Measurements from ENCODE around the gene CFAP65.

CFAP65 gene

DNA sequence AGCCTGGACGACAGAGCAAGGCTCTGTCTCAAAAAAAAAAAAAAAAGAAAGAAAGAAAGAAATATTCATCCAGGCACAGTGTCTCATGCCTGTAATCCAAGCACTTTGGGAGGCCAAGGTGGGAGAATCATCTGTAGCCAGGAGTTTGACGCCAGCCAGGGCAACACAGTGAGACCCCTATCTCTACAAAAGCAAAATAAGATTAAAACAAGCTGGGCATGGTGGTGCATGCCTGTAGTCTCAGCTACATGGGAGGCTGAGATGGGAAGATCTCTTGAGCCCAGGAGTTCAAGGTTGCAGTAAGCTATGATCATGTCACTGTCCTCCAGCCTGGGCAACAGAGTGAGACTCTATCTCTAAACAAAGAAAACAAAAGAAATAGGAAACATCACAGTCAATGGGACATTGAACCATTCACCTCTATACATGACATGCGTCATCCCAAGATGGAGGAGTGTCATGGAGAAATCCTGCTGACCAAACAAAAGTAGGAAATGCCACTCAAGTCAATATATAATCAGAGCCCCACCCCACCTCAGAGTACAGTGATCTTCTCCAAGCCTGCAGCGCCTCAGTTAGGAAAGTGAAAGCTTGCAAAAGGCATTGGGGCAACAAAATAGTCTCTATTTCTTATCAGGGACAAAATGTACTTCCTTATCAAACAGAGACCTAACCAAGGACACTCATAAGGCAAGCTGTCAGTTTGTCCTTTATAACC, 66.1 kb downstream of the CFAP65 start:
- in situ Hi-C loops (cut with MboI; ENCODE audit: low sequenced_read_pairs, unreplicated experiment): no loop called here
- DNase-seq (ENCODE audit: low spot score): no peak
- TF ChIP-seq, protein P1, sequence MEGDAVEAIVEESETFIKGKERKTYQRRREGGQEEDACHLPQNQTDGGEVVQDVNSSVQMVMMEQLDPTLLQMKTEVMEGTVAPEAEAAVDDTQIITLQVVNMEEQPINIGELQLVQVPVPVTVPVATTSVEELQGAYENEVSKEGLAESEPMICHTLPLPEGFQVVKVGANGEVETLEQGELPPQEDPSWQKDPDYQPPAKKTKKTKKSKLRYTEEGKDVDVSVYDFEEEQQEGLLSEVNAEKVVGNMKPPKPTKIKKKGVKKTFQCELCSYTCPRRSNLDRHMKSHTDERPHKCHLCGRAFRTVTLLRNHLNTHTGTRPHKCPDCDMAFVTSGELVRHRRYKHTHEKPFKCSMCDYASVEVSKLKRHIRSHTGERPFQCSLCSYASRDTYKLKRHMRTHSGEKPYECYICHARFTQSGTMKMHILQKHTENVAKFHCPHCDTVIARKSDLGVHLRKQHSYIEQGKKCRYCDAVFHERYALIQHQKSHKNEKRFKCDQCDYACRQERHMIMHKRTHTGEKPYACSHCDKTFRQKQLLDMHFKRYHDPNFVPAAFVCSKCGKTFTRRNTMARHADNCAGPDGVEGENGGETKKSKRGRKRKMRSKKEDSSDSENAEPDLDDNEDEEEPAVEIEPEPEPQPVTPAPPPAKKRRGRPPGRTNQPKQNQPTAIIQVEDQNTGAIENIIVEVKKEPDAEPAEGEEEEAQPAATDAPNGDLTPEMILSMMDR (IDR thresholded peaks at IDR 0.05; ENCODE audit: borderline replicate concordance, control extremely low read depth, extremely low read depth, insufficient read depth, missing control alignments): no peak

- in situ Hi-C loops (cut with MboI; ENCODE audit: low sequenced_read_pairs, unreplicated experiment): no loop called here
- no peak for DNase-seq (ENCODE audit: low spot score)
- TF ChIP-seq, protein P1 (IDR thresholded peaks at IDR 0.05; ENCODE audit: borderline replicate concordance, control extremely low read depth, extremely low read depth, insufficient read depth, missing control alignments): no peak
Measured at GRCh38 chr2:218970894-218971293, 70.4 kb downstream of the CFAP65 start.

- DNase-seq (ENCODE audit: low spot score): no peak
- TF ChIP-seq, protein P1 (IDR thresholded peaks at IDR 0.05; ENCODE audit: borderline replicate concordance, control extremely low read depth, extremely low read depth, insufficient read depth, missing control alignments): no peak
- in situ Hi-C loops (cut with MboI; ENCODE audit: low sequenced_read_pairs, unreplicated experiment): no loop called here
Measured at GRCh38 chr2:218964041-218964771, 77.1 kb downstream of the CFAP65 start.

DNA sequence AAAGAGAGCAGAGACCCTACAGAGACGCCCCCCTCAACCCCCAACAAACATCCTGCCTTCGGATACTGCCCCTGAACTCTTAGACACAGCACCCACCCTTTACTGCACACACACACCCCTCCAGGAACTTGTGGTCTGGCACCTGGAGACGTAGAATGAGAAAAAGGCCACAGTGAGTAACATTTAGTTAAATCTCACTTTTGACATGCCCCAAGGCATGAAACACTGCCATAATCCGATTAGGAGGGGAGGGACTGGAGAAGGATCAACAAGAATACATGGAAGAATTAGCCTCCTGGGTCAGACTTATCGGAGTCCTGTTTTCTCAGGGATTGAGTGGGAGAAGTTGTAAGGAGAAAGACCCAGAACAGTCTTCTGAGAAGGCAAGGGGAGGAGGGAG, 77.7 kb downstream of the CFAP65 start:
- DNase-seq (ENCODE audit: low spot score): no peak
- in situ Hi-C loops (cut with MboI; ENCODE audit: low sequenced_read_pairs, unreplicated experiment): no loop called here
- TF ChIP-seq, protein P1 (IDR thresholded peaks at IDR 0.05; ENCODE audit: borderline replicate concordance, control extremely low read depth, extremely low read depth, insufficient read depth, missing control alignments): no peak

DNA sequence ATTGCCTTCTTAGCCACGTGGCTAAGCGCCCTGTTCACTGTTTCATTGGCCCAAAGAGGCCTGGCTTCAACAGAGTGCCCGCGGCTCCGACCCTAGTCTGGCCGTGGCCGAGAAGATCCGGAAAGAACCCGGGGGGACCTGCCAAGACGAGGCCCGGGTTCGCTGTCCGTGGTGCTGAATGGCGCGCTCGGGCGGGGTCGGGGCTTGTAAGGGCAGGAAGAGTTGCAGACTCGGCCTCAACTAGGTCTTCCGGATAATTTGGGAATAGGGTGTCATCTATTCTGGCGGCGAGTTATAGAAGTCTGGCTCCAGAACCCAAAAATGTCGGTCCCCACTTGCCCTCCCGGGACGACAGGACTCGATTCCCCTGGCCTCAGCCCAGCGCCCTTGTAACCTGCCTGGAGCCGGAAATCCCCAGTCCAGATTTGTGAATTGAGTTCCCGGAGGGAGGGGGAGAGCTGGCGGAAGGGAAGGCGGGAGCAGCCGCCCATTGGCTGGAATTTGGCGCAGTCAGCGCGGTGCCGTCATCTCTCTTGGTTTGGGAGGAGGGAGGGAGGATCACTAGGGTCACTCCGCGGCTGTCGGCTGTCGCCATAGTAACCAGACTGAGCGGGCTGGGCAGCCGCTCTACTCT, 78.3 kb downstream of the CFAP65 start:
- peak; percentile 70 for DNase-seq (ENCODE audit: low spot score)
- TF ChIP-seq, protein P1 (IDR thresholded peaks at IDR 0.05; ENCODE audit: borderline replicate concordance, control extremely low read depth, extremely low read depth, insufficient read depth, missing control alignments): no peak
- in situ Hi-C loops (cut with MboI; ENCODE audit: low sequenced_read_pairs, unreplicated experiment): no loop called here

GRCh38 chr2:218961651-218962570, 79.4 kb downstream of the CFAP65 start:
- peak; percentile 59 for DNase-seq (ENCODE audit: low spot score)
- TF ChIP-seq, protein P1 (IDR thresholded peaks at IDR 0.05; ENCODE audit: borderline replicate concordance, control extremely low read depth, extremely low read depth, insufficient read depth, missing control alignments): no peak
- in situ Hi-C loops (cut with MboI; ENCODE audit: low sequenced_read_pairs, unreplicated experiment): no loop called here

All from GM13976 (cell line).